Astrocyte of the spinal cord (primary cell): Measurements from ENCODE around the gene FN1.
A peak's percentile ranks its signal among the peaks of the same experiment; 100 is the strongest.

Source experiments
- DNase-seq: peaks from one replicate; pipeline ENCODE4 v3.0.0; 2011; ENCODE audit warnings: low read depth, low spot score
- H3K4me3 ChIP-seq: 2 replicates; pipeline ENCODE4 v1.5.1; 2011; ENCODE audit warnings: low read depth, mild to moderate bottlenecking, low read length, moderate library complexity
- CTCF ChIP-seq: IDR thresholded peaks from 2 replicates; pipeline ENCODE4 v1.5.1; 2012; ENCODE audit warnings: low read depth, mild to moderate bottlenecking, low read length, inconsistent platforms
- in situ Hi-C: cut with HindIII; loops from 2 replicates; pipeline ENCODE4 v1.10.0; 2017; ENCODE audit warnings: low sequenced_read_pairs

The FN1 gene

DNA sequence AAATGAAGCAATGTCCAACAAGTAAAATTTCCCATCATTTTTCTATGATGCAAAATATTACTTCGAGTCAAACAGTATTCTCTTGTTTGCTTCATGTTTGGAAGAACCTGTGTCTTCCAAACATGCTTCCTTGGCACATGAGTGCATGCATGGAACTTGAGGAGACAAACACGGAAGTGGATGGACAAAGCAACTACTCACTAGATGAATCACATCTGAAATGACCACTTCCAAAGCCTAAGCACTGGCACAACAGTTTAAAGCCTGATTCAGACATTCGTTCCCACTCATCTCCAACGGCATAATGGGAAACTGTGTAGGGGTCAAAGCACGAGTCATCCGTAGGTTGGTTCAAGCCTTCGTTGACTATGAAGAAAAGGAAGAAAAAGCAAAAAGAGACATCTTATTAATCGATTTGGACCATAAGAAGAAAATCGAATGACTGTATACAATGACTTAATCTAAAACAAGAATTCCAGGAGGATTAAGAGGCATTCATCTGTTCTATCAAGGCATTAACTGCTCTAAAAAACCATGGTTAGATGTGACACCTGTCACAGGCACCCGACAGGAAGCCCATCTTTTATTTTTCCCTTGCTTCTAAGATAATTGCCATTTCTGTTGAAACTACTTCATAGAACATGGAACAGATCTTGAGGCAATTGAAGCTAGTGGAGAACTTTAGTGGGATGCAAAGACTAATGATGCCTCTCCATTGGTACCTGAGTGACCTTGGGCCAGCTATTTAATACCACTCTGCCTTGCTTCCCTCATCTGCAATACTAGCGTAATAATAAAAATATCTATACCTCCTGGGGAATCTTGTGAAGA lies 68.0 kb downstream of the FN1 start:
- no peak for TF ChIP-seq CTCF
- in situ Hi-C loops: no loop called here
- no peak overlapping the region for H3K4me3 ChIP-seq
- DNase-seq: peak; percentile 82

GRCh38 chr2:215366440-215367032 lies 69.3 kb downstream of the FN1 start:
- no peak overlapping the region for H3K4me3 ChIP-seq
- TF ChIP-seq CTCF: no peak
- in situ Hi-C loops: no loop called here
- peak; percentile 22 for DNase-seq

- no peak overlapping the region for H3K4me3 ChIP-seq
- in situ Hi-C loops: no loop called here
- no peak for TF ChIP-seq CTCF
- DNase-seq: peak; percentile 7
Observed at GRCh38 chr2:215365184-215365658, 70.6 kb downstream of the FN1 start.

GRCh38 chr2:215364157-215365155 lies 71.4 kb downstream of the FN1 start:
- no peak for TF ChIP-seq CTCF
- in situ Hi-C loops: no loop called here
- H3K4me3 ChIP-seq: no peak overlapping the region
- peak; percentile 20 for DNase-seq

DNA sequence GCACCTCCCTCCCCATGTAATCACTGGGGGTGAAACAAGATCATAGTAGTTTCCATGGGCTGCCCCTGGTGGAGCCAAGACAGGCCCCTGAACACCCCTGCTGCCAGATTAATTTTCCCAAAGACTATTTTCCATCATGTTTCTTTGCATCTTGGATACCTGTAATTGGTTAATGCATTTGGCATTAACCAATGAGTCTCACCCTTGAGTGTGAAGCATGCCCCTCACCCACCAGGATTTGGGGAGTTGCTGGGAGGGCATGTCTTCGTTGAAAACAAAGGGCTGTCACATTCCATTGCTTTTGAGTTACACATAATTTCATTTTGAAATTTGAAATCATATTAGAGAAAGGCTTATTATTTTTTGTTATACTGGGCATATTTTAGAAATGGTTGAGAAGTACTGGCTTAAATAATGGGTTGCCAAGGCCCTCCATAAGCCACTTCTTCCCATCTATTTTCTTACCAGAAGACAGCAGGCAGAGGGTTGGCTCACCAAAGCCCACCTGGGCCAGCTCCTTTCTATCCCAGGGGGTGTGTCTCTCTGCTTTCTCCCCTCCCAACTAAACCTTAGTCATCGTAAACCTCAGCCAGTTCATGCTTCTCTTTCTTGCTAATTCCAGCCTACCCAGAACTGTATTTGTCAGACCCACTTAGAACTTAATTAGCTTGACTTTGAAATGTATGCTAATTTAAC lies 72.3 kb downstream of the FN1 start:
- peak; percentile 47 for DNase-seq
- no peak overlapping the region for H3K4me3 ChIP-seq
- in situ Hi-C loops: no loop called here
- no peak for TF ChIP-seq CTCF

- no peak for TF ChIP-seq CTCF
- peak; percentile 27 for DNase-seq
- in situ Hi-C loops: no loop called here
- no peak overlapping the region for H3K4me3 ChIP-seq
Observed at GRCh38 chr2:215363039-215363438, 72.8 kb downstream of the FN1 start.
